Astrocyte (in vitro differentiated cells and primary cell): ENCODE results near the gene TMED4. TPM values are rescaled to one million over a fixed set of nuclear protein-coding genes. Genes with fewer than 3 reads are reported as not detected.

Source experiments
- DNase-seq: peaks from one replicate; pipeline ENCODE4 v3.0.0-alpha.2; 2010; ENCODE audit warnings: low read depth
- FAIRE-seq: peaks from 2 replicates; lab custom pipeline; 2011; peaks lifted over from hg19 to GRCh38; lab: Jason Lieb, UNC
- H2AFZ ChIP-seq: 2 replicates; pipeline ENCODE4 v1.6.0; 2012; ENCODE audit warnings: low read depth, low read length, inconsistent platforms
- H3K27ac ChIP-seq: 2 replicates; pipeline ENCODE4 v1.5.1; 2011; ENCODE audit warnings: low read depth, low read length, inconsistent platforms
- H3K27me3 ChIP-seq: 2 replicates; pipeline ENCODE4 v1.6.0; 2011; ENCODE audit warnings: low read length, inconsistent platforms; ENCODE audit not compliant: insufficient read depth
- H3K36me3 ChIP-seq: 2 replicates; pipeline ENCODE4 v1.5.1; 2011; ENCODE audit warnings: low read length, inconsistent platforms; ENCODE audit not compliant: insufficient read depth
- H3K4me1 ChIP-seq: 2 replicates; pipeline ENCODE4 v1.5.1; 2011; ENCODE audit warnings: low read length, inconsistent platforms; ENCODE audit not compliant: insufficient read depth
- H3K4me2 ChIP-seq: 2 replicates; pipeline ENCODE4 v1.6.0; 2012; ENCODE audit warnings: low read length, inconsistent platforms
- H3K4me3 ChIP-seq: 2 replicates; pipeline ENCODE4 v1.5.1; 2011; ENCODE audit warnings: low read depth, mild to moderate bottlenecking, low read length, inconsistent platforms; ENCODE audit not compliant: insufficient read depth
- H3K79me2 ChIP-seq: 2 replicates; pipeline ENCODE4 v1.6.0; 2012; ENCODE audit warnings: mild to moderate bottlenecking, low read length, inconsistent platforms; ENCODE audit not compliant: insufficient read depth
- H3K9ac ChIP-seq: 2 replicates; pipeline ENCODE4 v1.6.0; 2012; ENCODE audit warnings: mild to moderate bottlenecking, low read length, inconsistent platforms
- H3K9me3 ChIP-seq: 2 replicates; pipeline ENCODE4 v1.5.1; 2012; ENCODE audit warnings: low read depth, mild to moderate bottlenecking, low read length, inconsistent platforms; ENCODE audit not compliant: insufficient read depth
- H4K20me1 ChIP-seq: 2 replicates; pipeline ENCODE4 v1.6.0; 2012; ENCODE audit warnings: low read length, inconsistent platforms; ENCODE audit not compliant: insufficient read depth
- H3K27ac Mint-ChIP-seq: one replicate; pipeline ENCODE4 v1.8.0; 2021; ENCODE audit warnings: mild to moderate bottlenecking, mixed read lengths; ENCODE audit not compliant: unreplicated experiment
- H3K27me3 Mint-ChIP-seq: one replicate; pipeline ENCODE4 v1.8.0; 2021; ENCODE audit warnings: low read depth, mixed read lengths; ENCODE audit not compliant: unreplicated experiment
- H3K36me3 Mint-ChIP-seq: one replicate; pipeline ENCODE4 v1.8.0; 2021; ENCODE audit warnings: low read depth, mixed read lengths; ENCODE audit not compliant: unreplicated experiment
- H3K4me1 Mint-ChIP-seq: one replicate; pipeline ENCODE4 v1.8.0; 2021; ENCODE audit warnings: low read depth, mixed read lengths; ENCODE audit not compliant: unreplicated experiment
- H3K4me3 Mint-ChIP-seq: one replicate; pipeline ENCODE4 v1.8.0; 2021; ENCODE audit warnings: mild to moderate bottlenecking, moderate library complexity, mixed read lengths; ENCODE audit not compliant: unreplicated experiment
- H3K9me3 Mint-ChIP-seq: one replicate; pipeline ENCODE4 v1.8.0; 2021; ENCODE audit warnings: mild to moderate bottlenecking, mixed read lengths; ENCODE audit not compliant: unreplicated experiment
- EZH2 ChIP-seq: IDR thresholded peaks from 2 replicates; pipeline ENCODE4 v1.6.1; 2012; ENCODE audit warnings: mild to moderate bottlenecking, low read length, inconsistent platforms; ENCODE audit not compliant: insufficient read depth
- total RNA-seq: library from RNA; stranded (reverse); gene quantifications from 2 replicates; pipeline ENCODE4 v1.2.1, GENCODE V29; 2021
- TF ChIP-seq, protein P1 (sequence below): IDR thresholded peaks from 2 replicates; pipeline ENCODE4 v1.5.1; 2011; ENCODE audit warnings: low read depth, mild to moderate bottlenecking, inconsistent platforms, low read length, moderate library complexity; ENCODE audit not compliant: insufficient read depth

TMED4 gene
- total RNA-seq, 1 donor from 2014 or later: 69.2 TPM

GRCh38 chr7:44549457-44549856 is 32.6 kb downstream of the TMED4 start:
- peaks cover 3% of the 10 kb centered on the region for H3K27me3 ChIP-seq
- no peak overlapping the region for H3K4me3 ChIP-seq
- H3K4me2 ChIP-seq: no peak overlapping the region
- H3K9me3 ChIP-seq: no peaks in the 10 kb centered on the region
- Mint-ChIP-seq H3K9me3 (no peaks in the 10 kb centered on the region), H3K27ac (no peak overlapping the region), H3K27me3 (peaks cover 2% of the 10 kb centered on the region), H3K4me1 (no peaks in the 10 kb centered on the region), H3K4me3 (no peak overlapping the region), H3K36me3 (no peaks in the 10 kb centered on the region)
- no peaks in the 10 kb centered on the region for H4K20me1 ChIP-seq
- DNase-seq: no peak
- no peak overlapping the region for H3K27ac ChIP-seq
- H2AFZ ChIP-seq: no peak overlapping the region
- no peak for TF ChIP-seq EZH2
- TF ChIP-seq, protein P1, sequence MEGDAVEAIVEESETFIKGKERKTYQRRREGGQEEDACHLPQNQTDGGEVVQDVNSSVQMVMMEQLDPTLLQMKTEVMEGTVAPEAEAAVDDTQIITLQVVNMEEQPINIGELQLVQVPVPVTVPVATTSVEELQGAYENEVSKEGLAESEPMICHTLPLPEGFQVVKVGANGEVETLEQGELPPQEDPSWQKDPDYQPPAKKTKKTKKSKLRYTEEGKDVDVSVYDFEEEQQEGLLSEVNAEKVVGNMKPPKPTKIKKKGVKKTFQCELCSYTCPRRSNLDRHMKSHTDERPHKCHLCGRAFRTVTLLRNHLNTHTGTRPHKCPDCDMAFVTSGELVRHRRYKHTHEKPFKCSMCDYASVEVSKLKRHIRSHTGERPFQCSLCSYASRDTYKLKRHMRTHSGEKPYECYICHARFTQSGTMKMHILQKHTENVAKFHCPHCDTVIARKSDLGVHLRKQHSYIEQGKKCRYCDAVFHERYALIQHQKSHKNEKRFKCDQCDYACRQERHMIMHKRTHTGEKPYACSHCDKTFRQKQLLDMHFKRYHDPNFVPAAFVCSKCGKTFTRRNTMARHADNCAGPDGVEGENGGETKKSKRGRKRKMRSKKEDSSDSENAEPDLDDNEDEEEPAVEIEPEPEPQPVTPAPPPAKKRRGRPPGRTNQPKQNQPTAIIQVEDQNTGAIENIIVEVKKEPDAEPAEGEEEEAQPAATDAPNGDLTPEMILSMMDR: no peak
- FAIRE-seq: no peak
- H3K79me2 ChIP-seq: no peaks in the 10 kb centered on the region
- H3K9ac ChIP-seq: no peak overlapping the region
- no peaks in the 10 kb centered on the region for H3K36me3 ChIP-seq
- H3K4me1 ChIP-seq: no peaks in the 10 kb centered on the region

DNA sequence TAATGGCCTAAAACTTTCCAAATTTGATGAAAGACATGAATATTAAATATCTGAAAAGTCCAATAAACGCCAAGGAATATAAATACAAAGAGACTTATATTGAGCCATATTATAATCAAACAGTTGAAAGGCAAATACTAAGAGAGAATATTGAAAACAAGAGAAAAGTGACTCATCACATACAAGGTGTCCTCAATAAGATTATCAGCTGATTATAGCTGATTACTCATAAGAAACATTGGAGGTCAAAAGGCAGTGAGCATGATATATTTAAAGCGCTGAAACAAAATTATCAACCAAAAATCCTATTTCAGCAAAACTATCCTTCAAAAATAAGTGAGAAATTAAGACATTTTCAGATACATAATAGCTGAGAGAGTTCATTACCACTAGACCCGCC is 33.1 kb downstream of the TMED4 start:
- Histone ChIP-seq H3K36me3 (no peaks in the 10 kb centered on the region), H3K27me3 (peaks cover 3% of the 10 kb centered on the region), H4K20me1 (no peaks in the 10 kb centered on the region), H2AFZ (no peak overlapping the region), H3K27ac (no peak overlapping the region), H3K4me3 (no peak overlapping the region), H3K4me1 (no peaks in the 10 kb centered on the region), H3K4me2 (no peak overlapping the region), H3K9me3 (no peaks in the 10 kb centered on the region), H3K79me2 (no peaks in the 10 kb centered on the region), H3K9ac (no peak overlapping the region)
- Mint-ChIP-seq H3K27me3 (peaks cover 4% of the 10 kb centered on the region), H3K36me3 (no peaks in the 10 kb centered on the region), H3K4me1 (no peaks in the 10 kb centered on the region), H3K27ac (no peak overlapping the region), H3K4me3 (no peak overlapping the region), H3K9me3 (no peaks in the 10 kb centered on the region)
- TF ChIP-seq, protein P1: no peak
- FAIRE-seq (no peak), DNase-seq (no peak)

DNA sequence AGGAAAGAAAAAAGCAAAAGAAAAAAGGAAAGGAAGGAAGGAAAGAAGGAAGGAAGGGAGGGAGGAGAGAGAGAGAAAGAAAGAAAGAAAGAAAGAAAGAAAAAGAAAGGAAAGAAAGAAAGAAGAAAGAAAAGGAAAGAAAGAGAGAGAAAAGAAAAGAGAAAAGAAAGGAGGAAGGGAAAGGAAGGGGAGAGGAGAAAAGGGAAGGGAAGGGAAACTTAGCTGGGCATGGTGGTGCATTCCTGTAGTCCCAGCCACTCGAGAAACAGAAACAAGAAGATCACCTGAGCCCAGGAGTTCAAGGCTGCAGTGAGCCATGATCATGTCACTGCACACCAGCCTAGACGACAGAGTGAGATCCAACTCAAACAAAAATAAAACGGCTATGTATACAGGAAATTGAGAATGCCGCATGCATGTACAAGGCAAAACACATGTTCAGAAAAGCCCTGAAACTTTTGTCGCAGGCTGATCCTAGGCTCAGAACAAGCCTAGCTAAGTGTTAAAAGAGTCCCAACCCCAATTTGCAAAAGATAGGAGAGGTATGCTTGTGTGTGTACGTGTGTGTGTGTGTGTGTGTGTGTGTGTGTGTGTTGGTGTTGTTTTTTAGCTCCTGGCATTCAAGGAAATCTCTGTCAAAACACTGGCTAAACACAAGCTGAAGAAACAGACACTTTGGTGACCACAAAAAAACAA is 34.3 kb downstream of the TMED4 start:
- H3K4me2 ChIP-seq: peak overlapping the region; percentile 50
- DNase-seq (no peak), FAIRE-seq (no peak)
- TF ChIP-seq EZH2: no peak
- TF ChIP-seq, protein P1: no peak
- H2AFZ ChIP-seq: no peak overlapping the region
- H3K27ac ChIP-seq: no peak overlapping the region
- H3K9ac ChIP-seq: no peak overlapping the region
- H3K27me3 Mint-ChIP-seq: peaks cover 6% of the 10 kb centered on the region
- no peaks in the 10 kb centered on the region for H3K36me3 Mint-ChIP-seq
- H3K4me1 ChIP-seq: no peaks in the 10 kb centered on the region
- no peaks in the 10 kb centered on the region for H4K20me1 ChIP-seq
- no peaks in the 10 kb centered on the region for H3K36me3 ChIP-seq
- H3K79me2 ChIP-seq: no peaks in the 10 kb centered on the region
- H3K9me3 Mint-ChIP-seq: no peaks in the 10 kb centered on the region
- H3K27me3 ChIP-seq: peaks cover 3% of the 10 kb centered on the region
- H3K4me3 ChIP-seq: no peak overlapping the region
- no peaks in the 10 kb centered on the region for H3K9me3 ChIP-seq
- H3K4me3 Mint-ChIP-seq: no peak overlapping the region
- no peaks in the 10 kb centered on the region for H3K4me1 Mint-ChIP-seq
- no peak overlapping the region for H3K27ac Mint-ChIP-seq
